Ishikawa (cell line): Measurements from ENCODE around the gene PYGO1.

ENCODE experiments used
- CEBPB ChIP-seq: IDR thresholded peaks from 2 replicates; pipeline ENCODE4 v1.6.1; 2012
- CREB1 ChIP-seq: IDR thresholded peaks from 2 replicates; pipeline ENCODE4 v1.6.1; 2012; ENCODE audit warnings: low read depth
- EGR1 ChIP-seq: IDR thresholded peaks from 2 replicates; pipeline ENCODE4 v1.6.1; 2012
- EP300 ChIP-seq: IDR thresholded peaks from 2 replicates; pipeline ENCODE4 v1.6.1; 2012; ENCODE audit warnings: borderline replicate concordance
- FOXM1 ChIP-seq: IDR thresholded peaks from 2 replicates; pipeline ENCODE4 v1.6.1; 2012; ENCODE audit warnings: low read depth, borderline replicate concordance
- NFIC ChIP-seq: IDR thresholded peaks from 2 replicates; pipeline ENCODE4 v1.6.1; 2012
- RAD21 ChIP-seq: IDR thresholded peaks from 2 replicates; pipeline ENCODE4 v1.6.1; 2012; ENCODE audit warnings: low read depth
- TAF1 ChIP-seq: IDR thresholded peaks from 2 replicates; pipeline ENCODE4 v1.6.1; 2012; ENCODE audit warnings: low read depth, mild to moderate bottlenecking
- TCF12 ChIP-seq: IDR thresholded peaks from 2 replicates; pipeline ENCODE4 v1.6.1; 2012; ENCODE audit warnings: low read depth
- TEAD4 ChIP-seq: IDR thresholded peaks from 2 replicates; pipeline ENCODE4 v1.6.1; 2012
- YY1 ChIP-seq: IDR thresholded peaks from 2 replicates; pipeline ENCODE4 v1.6.1; 2012; ENCODE audit warnings: low read depth
- ZBTB7A ChIP-seq: IDR thresholded peaks from 2 replicates; pipeline ENCODE4 v1.6.1; 2012; ENCODE audit warnings: low read depth
- TF ChIP-seq, protein P1 (sequence below): IDR thresholded peaks from 2 replicates; pipeline ENCODE4 v1.6.1; 2012
- TF ChIP-seq, protein P2 (sequence below): IDR thresholded peaks from 2 replicates; pipeline ENCODE4 v1.6.1; 2012
- TF ChIP-seq, protein P3 (sequence below): IDR thresholded peaks from 2 replicates; pipeline ENCODE4 v1.6.1; 2012; ENCODE audit warnings: low read depth, mild to moderate bottlenecking

PYGO1 gene, protein sequence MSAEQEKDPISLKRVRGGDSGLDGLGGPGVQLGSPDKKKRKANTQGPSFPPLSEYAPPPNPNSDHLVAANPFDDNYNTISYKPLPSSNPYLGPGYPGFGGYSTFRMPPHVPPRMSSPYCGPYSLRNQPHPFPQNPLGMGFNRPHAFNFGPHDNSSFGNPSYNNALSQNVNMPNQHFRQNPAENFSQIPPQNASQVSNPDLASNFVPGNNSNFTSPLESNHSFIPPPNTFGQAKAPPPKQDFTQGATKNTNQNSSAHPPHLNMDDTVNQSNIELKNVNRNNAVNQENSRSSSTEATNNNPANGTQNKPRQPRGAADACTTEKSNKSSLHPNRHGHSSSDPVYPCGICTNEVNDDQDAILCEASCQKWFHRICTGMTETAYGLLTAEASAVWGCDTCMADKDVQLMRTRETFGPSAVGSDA

DNA sequence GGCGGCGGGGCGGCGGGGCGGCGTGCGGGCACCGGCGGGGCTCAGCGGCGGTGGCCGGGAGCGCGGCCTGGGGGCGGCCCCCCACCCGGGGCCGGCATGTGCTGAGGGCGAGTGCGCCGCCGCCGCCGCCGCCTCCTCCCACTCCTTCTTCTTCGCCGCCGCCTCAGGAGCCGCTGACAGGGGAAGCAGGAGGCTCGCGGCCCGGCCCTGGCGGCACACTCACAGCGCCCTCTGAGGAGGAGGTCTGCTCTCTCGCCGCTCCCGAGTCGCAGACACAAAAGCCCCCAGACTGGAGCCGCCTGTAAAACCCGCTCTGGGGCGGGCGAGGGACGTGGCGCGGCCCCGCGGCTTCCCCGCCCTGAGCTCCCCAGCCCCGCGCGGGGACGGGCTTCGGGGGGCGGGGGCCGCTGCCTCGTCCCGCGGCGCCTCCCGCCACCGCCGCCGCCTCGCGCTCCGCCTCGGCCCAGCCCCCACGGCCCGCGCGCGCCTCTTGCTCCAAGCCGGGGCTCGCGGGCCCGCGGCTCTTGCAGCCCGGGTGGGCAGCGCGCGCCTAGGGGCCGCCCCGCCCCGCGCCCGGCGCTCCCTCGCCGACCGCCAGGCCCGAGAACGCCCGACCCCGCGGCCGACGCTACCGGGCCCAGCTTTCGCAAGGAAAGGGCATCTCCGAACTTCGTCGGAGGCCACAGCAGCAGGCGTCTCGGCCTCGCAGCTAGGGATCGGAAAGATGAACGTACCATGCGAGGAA is at the start of gene PYGO1:
PYGO1 (minus strand) TSS at position 276 of the 745 bp plus-strand sequence. CDS start 462 bp downstream, outside the sequence.
- TF ChIP-seq, protein P1, sequence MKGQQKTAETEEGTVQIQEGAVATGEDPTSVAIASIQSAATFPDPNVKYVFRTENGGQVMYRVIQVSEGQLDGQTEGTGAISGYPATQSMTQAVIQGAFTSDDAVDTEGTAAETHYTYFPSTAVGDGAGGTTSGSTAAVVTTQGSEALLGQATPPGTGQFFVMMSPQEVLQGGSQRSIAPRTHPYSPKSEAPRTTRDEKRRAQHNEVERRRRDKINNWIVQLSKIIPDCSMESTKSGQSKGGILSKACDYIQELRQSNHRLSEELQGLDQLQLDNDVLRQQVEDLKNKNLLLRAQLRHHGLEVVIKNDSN, result no peak
- TF ChIP-seq, protein P2, sequence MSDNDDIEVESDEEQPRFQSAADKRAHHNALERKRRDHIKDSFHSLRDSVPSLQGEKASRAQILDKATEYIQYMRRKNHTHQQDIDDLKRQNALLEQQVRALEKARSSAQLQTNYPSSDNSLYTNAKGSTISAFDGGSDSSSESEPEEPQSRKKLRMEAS, result peak; percentile 64
- peak; percentile 28; the same call in 1 of the 2 replicates for TF ChIP-seq TAF1

DNA sequence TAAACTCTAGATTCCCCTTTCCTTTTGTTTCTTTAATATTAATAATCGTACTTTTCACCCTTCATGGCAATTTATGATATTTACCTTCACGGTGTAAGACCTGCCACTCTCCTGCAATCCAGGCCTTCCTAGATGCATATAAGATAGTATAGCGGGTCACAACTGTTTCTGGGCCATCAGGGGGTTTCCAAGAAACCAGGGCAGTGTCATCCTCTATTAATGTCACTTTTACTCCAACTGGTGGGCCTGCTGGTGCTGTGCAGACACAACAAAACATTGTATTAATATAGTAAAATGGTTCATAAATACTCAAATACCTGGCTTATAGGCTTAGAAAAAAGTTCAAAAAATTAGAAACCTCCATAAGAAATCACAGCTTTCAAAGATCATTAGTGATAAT is 48.9 kb upstream of the PYGO1 start:
- TF ChIP-seq TCF12 (no peak), RAD21 (no peak), CREB1 (no peak)
- TF ChIP-seq, protein P2, result no peak
- TF ChIP-seq, protein P3, sequence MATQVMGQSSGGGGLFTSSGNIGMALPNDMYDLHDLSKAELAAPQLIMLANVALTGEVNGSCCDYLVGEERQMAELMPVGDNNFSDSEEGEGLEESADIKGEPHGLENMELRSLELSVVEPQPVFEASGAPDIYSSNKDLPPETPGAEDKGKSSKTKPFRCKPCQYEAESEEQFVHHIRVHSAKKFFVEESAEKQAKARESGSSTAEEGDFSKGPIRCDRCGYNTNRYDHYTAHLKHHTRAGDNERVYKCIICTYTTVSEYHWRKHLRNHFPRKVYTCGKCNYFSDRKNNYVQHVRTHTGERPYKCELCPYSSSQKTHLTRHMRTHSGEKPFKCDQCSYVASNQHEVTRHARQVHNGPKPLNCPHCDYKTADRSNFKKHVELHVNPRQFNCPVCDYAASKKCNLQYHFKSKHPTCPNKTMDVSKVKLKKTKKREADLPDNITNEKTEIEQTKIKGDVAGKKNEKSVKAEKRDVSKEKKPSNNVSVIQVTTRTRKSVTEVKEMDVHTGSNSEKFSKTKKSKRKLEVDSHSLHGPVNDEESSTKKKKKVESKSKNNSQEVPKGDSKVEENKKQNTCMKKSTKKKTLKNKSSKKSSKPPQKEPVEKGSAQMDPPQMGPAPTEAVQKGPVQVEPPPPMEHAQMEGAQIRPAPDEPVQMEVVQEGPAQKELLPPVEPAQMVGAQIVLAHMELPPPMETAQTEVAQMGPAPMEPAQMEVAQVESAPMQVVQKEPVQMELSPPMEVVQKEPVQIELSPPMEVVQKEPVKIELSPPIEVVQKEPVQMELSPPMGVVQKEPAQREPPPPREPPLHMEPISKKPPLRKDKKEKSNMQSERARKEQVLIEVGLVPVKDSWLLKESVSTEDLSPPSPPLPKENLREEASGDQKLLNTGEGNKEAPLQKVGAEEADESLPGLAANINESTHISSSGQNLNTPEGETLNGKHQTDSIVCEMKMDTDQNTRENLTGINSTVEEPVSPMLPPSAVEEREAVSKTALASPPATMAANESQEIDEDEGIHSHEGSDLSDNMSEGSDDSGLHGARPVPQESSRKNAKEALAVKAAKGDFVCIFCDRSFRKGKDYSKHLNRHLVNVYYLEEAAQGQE, result no peak

DNA sequence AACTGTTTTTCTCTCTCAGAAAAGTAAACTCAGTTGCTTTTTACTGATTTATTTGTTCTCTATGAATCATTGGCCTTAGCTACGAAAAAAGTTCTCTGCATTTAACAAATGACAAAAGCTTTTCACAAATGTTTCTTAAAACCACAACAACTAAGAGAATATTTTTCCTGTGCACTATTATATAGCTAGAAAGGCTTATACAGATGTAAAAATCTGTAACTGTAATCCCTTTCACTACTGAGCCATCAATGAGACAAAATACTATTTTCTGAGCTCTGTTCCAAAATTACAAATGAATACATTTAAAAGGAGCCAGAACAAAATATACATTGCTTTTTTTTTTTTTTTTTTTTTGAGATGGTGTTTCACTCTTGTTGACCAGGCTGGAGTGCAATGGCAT is 45.6 kb upstream of the PYGO1 start:
- no peak for TF ChIP-seq NFIC
- TF ChIP-seq, protein P2, result no peak
- TF ChIP-seq CREB1, result no peak
- TF ChIP-seq CEBPB, result no peak
- TF ChIP-seq EP300, result no peak
- TF ChIP-seq ZBTB7A, result no peak
- TF ChIP-seq FOXM1, result no peak
- TF ChIP-seq RAD21, result no peak
- no peak for TF ChIP-seq TAF1

DNA sequence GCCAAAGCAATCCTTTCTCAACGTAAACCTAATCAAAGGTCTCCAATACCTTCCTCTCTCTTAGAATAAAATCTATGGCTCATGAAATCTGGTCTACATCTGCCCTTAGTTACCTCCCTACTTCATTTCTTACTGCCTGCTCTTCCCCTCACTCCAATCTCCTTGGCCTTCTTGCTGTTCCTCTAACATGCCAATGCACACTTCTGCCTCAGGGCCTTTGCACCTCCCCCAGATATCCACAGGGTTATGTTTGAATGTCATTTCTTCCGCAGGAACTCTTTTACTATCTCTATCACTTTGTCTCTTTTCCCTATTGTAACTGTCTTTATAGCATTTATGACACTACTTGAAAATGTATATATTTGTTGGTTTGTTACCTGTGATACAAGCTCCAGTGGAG is 44.3 kb upstream of the PYGO1 start:
- TF ChIP-seq, protein P1, result no peak
- TF ChIP-seq, protein P2, result no peak
- TF ChIP-seq RAD21, result no peak
- TF ChIP-seq TAF1, result no peak
- no peak for TF ChIP-seq CREB1
- TF ChIP-seq EP300, result no peak

DNA sequence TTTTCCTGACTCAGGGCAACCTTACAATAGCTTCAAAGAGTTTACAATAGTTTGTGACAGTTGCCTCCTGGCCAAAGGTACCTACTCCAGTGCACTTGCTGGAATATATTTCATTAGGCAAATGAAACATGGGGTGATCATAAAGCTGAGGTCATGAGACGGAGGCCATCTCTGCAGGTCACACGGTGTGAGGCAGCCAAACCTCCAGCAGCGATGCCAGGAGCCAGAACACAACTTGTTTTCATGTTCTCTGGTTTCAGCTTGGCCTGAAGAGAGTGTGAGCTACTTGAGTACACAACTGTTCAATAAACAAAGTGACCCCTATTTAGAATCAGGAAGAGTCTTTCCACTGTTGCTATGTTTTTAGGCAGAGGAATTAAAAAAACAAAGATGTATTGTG is 42.7 kb upstream of the PYGO1 start:
- TF ChIP-seq ZBTB7A (no peak), YY1 (no peak), EP300 (no peak), TAF1 (no peak), EGR1 (no peak), RAD21 (no peak), TEAD4 (no peak)
- TF ChIP-seq, protein P3, result no peak
- TF ChIP-seq, protein P1, result no peak
